ENCODE results near the gene LRIG3.
"Not testable (repeated sequence)": the region's sequence is repeated elsewhere in the genome, so short reads cannot be mapped to it uniquely, and the experiment has no call there.

The LRIG3 gene

GRCh38 chr12:58860056-58860787 is 60.1 kb downstream of the LRIG3 start:
- TF ChIP-seq, protein P1, sequence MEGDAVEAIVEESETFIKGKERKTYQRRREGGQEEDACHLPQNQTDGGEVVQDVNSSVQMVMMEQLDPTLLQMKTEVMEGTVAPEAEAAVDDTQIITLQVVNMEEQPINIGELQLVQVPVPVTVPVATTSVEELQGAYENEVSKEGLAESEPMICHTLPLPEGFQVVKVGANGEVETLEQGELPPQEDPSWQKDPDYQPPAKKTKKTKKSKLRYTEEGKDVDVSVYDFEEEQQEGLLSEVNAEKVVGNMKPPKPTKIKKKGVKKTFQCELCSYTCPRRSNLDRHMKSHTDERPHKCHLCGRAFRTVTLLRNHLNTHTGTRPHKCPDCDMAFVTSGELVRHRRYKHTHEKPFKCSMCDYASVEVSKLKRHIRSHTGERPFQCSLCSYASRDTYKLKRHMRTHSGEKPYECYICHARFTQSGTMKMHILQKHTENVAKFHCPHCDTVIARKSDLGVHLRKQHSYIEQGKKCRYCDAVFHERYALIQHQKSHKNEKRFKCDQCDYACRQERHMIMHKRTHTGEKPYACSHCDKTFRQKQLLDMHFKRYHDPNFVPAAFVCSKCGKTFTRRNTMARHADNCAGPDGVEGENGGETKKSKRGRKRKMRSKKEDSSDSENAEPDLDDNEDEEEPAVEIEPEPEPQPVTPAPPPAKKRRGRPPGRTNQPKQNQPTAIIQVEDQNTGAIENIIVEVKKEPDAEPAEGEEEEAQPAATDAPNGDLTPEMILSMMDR (IDR thresholded peaks at IDR 0.05; ENCODE audit: borderline replicate concordance, insufficient read depth, low read depth, low read length): no peak
- H3K4me3 ChIP-seq (ENCODE audit: low read depth, low read length): no peak overlapping the region

DNA sequence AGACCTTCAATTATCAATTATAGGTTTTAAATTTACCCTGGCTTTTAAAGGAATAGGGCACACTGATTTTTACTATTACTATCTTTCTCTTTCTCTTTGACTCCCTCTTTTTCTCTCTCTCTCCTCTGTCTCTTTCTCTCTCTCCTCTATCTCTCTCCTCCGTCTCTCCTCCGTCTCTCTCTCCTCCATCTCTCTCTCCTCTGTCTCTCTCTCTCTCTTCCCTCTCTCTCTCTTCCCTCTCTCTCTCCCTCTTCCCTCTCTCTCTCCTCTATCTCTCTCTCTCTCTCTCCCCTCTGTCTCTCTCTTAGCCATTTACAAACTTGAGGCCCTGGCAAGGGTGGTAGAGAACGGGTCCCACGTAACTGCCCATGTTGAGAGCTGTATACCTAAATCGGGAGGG is 62.3 kb downstream of the LRIG3 start:
- no peak overlapping the region for H3K4me3 ChIP-seq (ENCODE audit: low read depth, low read length)
- TF ChIP-seq, protein P1 (IDR thresholded peaks at IDR 0.05; ENCODE audit: borderline replicate concordance, insufficient read depth, low read depth, low read length): no peak

GRCh38 chr12:58857206-58857605 is 63.1 kb downstream of the LRIG3 start:
- not testable (repeated sequence) for H3K4me3 ChIP-seq (ENCODE audit: low read depth, low read length)

- H3K4me3 ChIP-seq (ENCODE audit: low read depth, low read length): not testable (repeated sequence)
Measured at GRCh38 chr12:58855630-58856029, 64.7 kb downstream of the LRIG3 start.

DNA sequence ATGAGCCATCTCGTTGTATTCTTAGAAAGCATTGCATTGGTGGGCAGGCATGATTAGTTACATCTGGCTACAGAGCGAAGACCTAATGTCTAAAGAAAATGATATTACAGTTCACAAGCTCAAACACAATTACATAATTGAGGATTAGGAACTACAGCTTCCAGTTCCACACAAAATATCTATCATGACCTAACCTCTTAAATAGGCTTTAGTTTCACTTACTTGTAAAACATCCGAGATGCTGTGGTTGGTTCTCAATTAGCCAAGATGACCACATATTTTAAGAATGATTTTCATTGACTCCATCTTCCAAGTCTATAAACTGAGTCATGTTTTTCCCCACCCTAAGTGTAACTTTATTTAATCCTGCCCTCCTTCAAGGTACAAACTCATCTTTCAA is 69.5 kb downstream of the LRIG3 start:
- H3K4me3 ChIP-seq (ENCODE audit: low read depth, low read length): no peak overlapping the region
- TF ChIP-seq, protein P1 (IDR thresholded peaks at IDR 0.05; ENCODE audit: borderline replicate concordance, insufficient read depth, low read depth, low read length): no peak

GRCh38 chr12:58847901-58848600 is 72.3 kb downstream of the LRIG3 start:
- TF ChIP-seq, protein P1 (IDR thresholded peaks at IDR 0.05; ENCODE audit: borderline replicate concordance, insufficient read depth, low read depth, low read length): no peak
- no peak overlapping the region for H3K4me3 ChIP-seq (ENCODE audit: low read depth, low read length)

DNA sequence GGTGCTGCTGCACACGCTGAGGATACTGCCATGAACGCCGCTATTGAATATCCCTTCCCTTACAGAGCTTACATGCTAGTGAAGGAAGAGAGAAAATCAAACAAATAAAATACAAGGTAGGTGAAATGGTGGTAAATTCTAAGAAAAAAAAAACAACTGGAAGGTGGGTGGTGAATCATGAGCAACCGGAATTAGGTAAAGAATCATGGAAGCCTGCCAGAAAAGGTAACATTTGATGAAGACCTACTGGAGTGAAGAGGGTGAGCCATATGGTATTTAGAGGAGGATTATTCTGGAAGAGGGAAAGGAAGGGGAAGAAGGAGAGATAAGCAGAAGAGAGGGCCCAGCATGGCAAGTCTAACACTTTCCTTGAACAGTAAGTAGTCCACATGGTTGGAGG is 76.1 kb downstream of the LRIG3 start:
- TF ChIP-seq, protein P1 (IDR thresholded peaks at IDR 0.05; ENCODE audit: borderline replicate concordance, insufficient read depth, low read depth, low read length): no peak
- H3K4me3 ChIP-seq (ENCODE audit: low read depth, low read length): no peak overlapping the region

DNA sequence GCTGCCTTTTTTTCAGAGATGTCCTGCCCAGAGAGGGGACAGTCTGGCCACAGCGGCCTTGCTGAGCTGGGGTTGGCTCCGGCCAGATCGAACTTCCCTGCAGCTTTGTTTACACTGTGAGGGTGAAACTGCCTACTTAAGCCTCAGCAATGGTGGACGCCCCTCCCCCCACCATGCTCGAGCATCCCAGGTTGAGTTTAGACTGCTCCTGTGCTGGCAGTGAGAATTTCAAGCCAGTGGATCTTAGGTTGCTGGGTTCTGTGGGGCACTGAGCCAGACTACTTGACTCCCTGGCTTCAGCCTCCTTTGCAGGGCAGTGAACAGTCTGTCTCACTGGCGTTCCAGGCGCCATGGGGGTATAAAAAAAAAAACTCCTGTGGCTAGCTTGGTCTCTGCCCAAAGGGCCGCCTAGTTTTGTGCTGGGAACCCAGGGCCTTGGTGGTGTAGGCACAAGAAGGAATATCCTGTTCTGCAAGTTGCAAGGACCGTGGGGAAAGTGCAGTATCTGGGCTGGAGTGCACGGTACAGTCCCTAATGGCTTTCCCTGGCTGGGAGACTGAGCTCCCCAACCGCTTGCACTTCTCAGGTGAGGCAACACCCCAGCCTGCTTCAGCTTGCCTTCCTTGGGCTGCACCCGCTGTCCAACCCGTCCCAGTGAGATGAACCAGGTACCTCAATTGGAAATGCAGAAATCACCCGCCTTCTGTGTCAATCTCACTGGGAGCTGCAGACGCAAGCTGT is 79.1 kb downstream of the LRIG3 start:
- no peak overlapping the region for H3K4me3 ChIP-seq (ENCODE audit: low read depth, low read length)
- TF ChIP-seq, protein P1 (IDR thresholded peaks at IDR 0.05; ENCODE audit: borderline replicate concordance, insufficient read depth, low read depth, low read length): no peak

All from GM12875 (cell line).